Measurements from ENCODE around the gene PDZD7. TPM values are rescaled to one million over a fixed set of nuclear protein-coding genes. Genes with fewer than 3 reads are reported as not detected.

Gene PDZD7
- total RNA-seq, 1 donor from 2014 or later, result not detected

- H3K36me3 ChIP-seq, result no peaks in the 10 kb centered on the region
- TF ChIP-seq EZH2 (IDR thresholded peaks at IDR 0.05) (no peak), EZH2phosphoT487 (IDR thresholded peaks at IDR 0.05) (no peak), CTCF (IDR thresholded peaks at IDR 0.05) (no peak)
- H3K4me1 Mint-ChIP-seq, result peaks cover 16% of the 10 kb centered on the region
- H3K79me2 ChIP-seq (ENCODE audit: low read depth), result peaks cover 43% of the 10 kb centered on the region
- H3K9ac ChIP-seq, result peak overlapping the region; percentile 79
- H3K27me3 Mint-ChIP-seq (ENCODE audit: insufficient read depth, low read depth), result peaks cover 10% of the 10 kb centered on the region
- H3K9me3 Mint-ChIP-seq, result no peaks in the 10 kb centered on the region
- H3K27ac Mint-ChIP-seq, result peak overlapping the region; percentile 98
- peaks cover 13% of the 10 kb centered on the region for H3K4me1 ChIP-seq
- no peak overlapping the region for H2AFZ ChIP-seq (replicated peaks)
- H3K4me3 ChIP-seq, result peak overlapping the region; percentile 96
- no peak overlapping the region for H3K27ac ChIP-seq
- no peaks in the 10 kb centered on the region for H3K9me3 ChIP-seq (ENCODE audit: low read depth)
- H3K27me3 ChIP-seq, result no peaks in the 10 kb centered on the region
- DNase-seq (ENCODE audit: low spot score), result peak; percentile 58
- H3K36me3 Mint-ChIP-seq, result peaks cover 7% of the 10 kb centered on the region
- peaks cover 29% of the 10 kb centered on the region for H4K20me1 ChIP-seq (ENCODE audit: low read depth)
- H3K4me2 ChIP-seq, result peak overlapping the region; percentile 85
- peaks cover 36% of the 10 kb centered on the region for H3F3A ChIP-seq (ENCODE audit: low read depth)
- H3K4me3 Mint-ChIP-seq, result peak overlapping the region; percentile 87
These were observed 30.6 kb downstream of the PDZD7 start for GRCh38 chr10:101000127-101000914.

GRCh38 chr10:100999742-101000126, 31.2 kb downstream of the PDZD7 start, which contains the start of gene LZTS2:
Gene LZTS2, plus strand, starts transcription at chr10:100999808. Its CDS starts 2,731 bp downstream, at chr10:101002539.
- Histone ChIP-seq H2AFZ (replicated peaks) (peak within 1 kb of the TSS; percentile 64), H4K20me1 (ENCODE audit: low read depth) (peaks cover 23% of the 10 kb centered on the region), H3K4me2 (peak within 1 kb of the TSS; percentile 85), H3K27ac (peak within 1 kb of the TSS; percentile 67), H3K79me2 (ENCODE audit: low read depth) (peaks cover 43% of the 10 kb centered on the region), H3K27me3 (no peaks in the 10 kb centered on the region), H3K4me1 (peaks cover 13% of the 10 kb centered on the region), H3K9ac (peak within 1 kb of the TSS; percentile 79), H3K4me3 (peak within 1 kb of the TSS; percentile 96), H3K9me3 (ENCODE audit: low read depth) (no peaks in the 10 kb centered on the region), H3F3A (ENCODE audit: low read depth) (peaks cover 42% of the 10 kb centered on the region), H3K36me3 (no peaks in the 10 kb centered on the region)
- H3K9me3 Mint-ChIP-seq, result no peaks in the 10 kb centered on the region
- no peak for DNase-seq (ENCODE audit: low spot score)
- H3K4me1 Mint-ChIP-seq, result peaks cover 16% of the 10 kb centered on the region
- peaks cover 10% of the 10 kb centered on the region for H3K27me3 Mint-ChIP-seq (ENCODE audit: insufficient read depth, low read depth)
- TF ChIP-seq EZH2phosphoT487 (IDR thresholded peaks at IDR 0.05) (no peak), EZH2 (IDR thresholded peaks at IDR 0.05) (no peak), CTCF (IDR thresholded peaks at IDR 0.05) (no peak)
- peak within 1 kb of the TSS; percentile 98 for H3K27ac Mint-ChIP-seq
- peak within 1 kb of the TSS; percentile 90 for H3K4me3 Mint-ChIP-seq
- H3K36me3 Mint-ChIP-seq, result peaks cover 7% of the 10 kb centered on the region

- Mint-ChIP-seq H3K27me3 (ENCODE audit: insufficient read depth, low read depth) (peaks cover 10% of the 10 kb centered on the region), H3K36me3 (peaks cover 7% of the 10 kb centered on the region), H3K4me1 (peaks cover 16% of the 10 kb centered on the region), H3K27ac (peak overlapping the region; percentile 95), H3K4me3 (peak overlapping the region; percentile 90), H3K9me3 (no peaks in the 10 kb centered on the region)
- Histone ChIP-seq H3K4me3 (peak overlapping the region; percentile 96), H3K36me3 (no peaks in the 10 kb centered on the region), H3K27ac (peak overlapping the region; percentile 67), H3K27me3 (no peaks in the 10 kb centered on the region), H3K4me1 (peaks cover 13% of the 10 kb centered on the region), H3K9me3 (ENCODE audit: low read depth) (no peaks in the 10 kb centered on the region), H3K79me2 (ENCODE audit: low read depth) (peaks cover 43% of the 10 kb centered on the region), H3K4me2 (peak overlapping the region; percentile 85), H3K9ac (peak overlapping the region; percentile 44), H4K20me1 (ENCODE audit: low read depth) (peaks cover 18% of the 10 kb centered on the region), H3F3A (ENCODE audit: low read depth) (peaks cover 48% of the 10 kb centered on the region), H2AFZ (replicated peaks) (peak overlapping the region; percentile 64)
- peak; percentile 93 for TF ChIP-seq CTCF (IDR thresholded peaks at IDR 0.05)
- TF ChIP-seq EZH2 (IDR thresholded peaks at IDR 0.05), result no peak
- DNase-seq (ENCODE audit: low spot score), result peak; percentile 89
These were observed 31.8 kb downstream of the PDZD7 start for GRCh38 chr10:100998991-100999741.
